Liver (tissue), 3 donors: ENCODE results near the gene THOC1.

Experiments
- EGR1 ChIP-seq, 2 donors: IDR thresholded peaks; 2 replicates each; pipeline ENCODE4 v1.6.1; 2016 to 2018; ENCODE audit warnings: antibody characterized with exemption in 2 of 2, low read depth in 2 of 2
- FOXA1 ChIP-seq: IDR thresholded peaks from 2 replicates; pipeline ENCODE4 v1.6.1; 2016; ENCODE audit warnings: antibody characterized with exemption
- GABPA ChIP-seq, 2 donors: IDR thresholded peaks in 1 of 2; conservative IDR thresholded peaks in 1 of 2; 2 replicates each; pipeline ENCODE4 v1.6.1; 2016; ENCODE audit warnings: antibody characterized with exemption in 2 of 2, mild to moderate bottlenecking in 1 of 2, moderate library complexity in 1 of 2
- JUND ChIP-seq, 2 donors: IDR thresholded peaks; 2 replicates each; pipeline ENCODE4 v1.6.1; 2016; ENCODE audit warnings: antibody characterized with exemption in 2 of 2
- RAD21 ChIP-seq, 2 donors: IDR thresholded peaks; 2 replicates each; pipeline ENCODE4 v1.6.1; 2016; ENCODE audit warnings: antibody characterized with exemption in 2 of 2, mild to moderate bottlenecking in 2 of 2
- SP1 ChIP-seq: IDR thresholded peaks from 2 replicates; pipeline ENCODE4 v1.6.1; 2018; ENCODE audit warnings: antibody characterized with exemption, mild to moderate bottlenecking
- TAF1 ChIP-seq: conservative IDR thresholded peaks from 2 replicates; pipeline ENCODE4 v1.6.1; 2016; ENCODE audit warnings: antibody characterized with exemption, mild to moderate bottlenecking
- YY1 ChIP-seq: IDR thresholded peaks from 2 replicates; pipeline ENCODE4 v1.6.1; 2016; ENCODE audit warnings: antibody characterized with exemption, mild to moderate bottlenecking
- TF ChIP-seq, protein P1 (sequence below): fragments of 150-350 bp; IDR thresholded peaks from 2 replicates; pipeline ENCODE4 v1.5.1; 2017; ENCODE audit warnings: improper control_type of control experiment, low read depth, low read length; ENCODE audit not compliant: missing input control
- TF ChIP-seq, protein P2 (sequence below): IDR thresholded peaks from 2 replicates; pipeline ENCODE4 v1.6.1; 2016; ENCODE audit warnings: antibody characterized with exemption
- TF ChIP-seq, protein P3 (sequence below): IDR thresholded peaks from 2 replicates; pipeline ENCODE4 v1.6.1; 2016; ENCODE audit warnings: antibody characterized with exemption
- donor health status: healthy.
- donor health status: healthy.

DNA sequence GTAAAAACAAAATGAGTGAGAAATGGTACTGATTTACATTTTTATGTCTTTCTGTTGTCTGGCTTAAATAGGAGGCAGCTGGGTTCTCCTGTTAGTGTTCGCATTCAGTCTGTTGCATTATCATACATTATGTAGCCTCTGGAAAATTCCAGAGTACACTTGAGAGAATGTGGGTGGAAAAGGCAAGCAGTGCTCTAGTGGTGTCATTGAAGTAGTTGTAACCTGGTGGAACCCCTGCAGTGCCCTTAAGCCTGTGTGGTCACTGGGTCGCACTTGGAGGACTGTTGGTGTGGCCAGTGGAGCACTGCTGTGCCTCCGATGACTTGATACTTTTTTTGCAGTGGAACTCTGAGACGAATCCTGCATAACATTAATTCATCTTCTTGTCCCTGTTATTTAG, 57.1 kb downstream of the THOC1 start:
- TF ChIP-seq, protein P1, sequence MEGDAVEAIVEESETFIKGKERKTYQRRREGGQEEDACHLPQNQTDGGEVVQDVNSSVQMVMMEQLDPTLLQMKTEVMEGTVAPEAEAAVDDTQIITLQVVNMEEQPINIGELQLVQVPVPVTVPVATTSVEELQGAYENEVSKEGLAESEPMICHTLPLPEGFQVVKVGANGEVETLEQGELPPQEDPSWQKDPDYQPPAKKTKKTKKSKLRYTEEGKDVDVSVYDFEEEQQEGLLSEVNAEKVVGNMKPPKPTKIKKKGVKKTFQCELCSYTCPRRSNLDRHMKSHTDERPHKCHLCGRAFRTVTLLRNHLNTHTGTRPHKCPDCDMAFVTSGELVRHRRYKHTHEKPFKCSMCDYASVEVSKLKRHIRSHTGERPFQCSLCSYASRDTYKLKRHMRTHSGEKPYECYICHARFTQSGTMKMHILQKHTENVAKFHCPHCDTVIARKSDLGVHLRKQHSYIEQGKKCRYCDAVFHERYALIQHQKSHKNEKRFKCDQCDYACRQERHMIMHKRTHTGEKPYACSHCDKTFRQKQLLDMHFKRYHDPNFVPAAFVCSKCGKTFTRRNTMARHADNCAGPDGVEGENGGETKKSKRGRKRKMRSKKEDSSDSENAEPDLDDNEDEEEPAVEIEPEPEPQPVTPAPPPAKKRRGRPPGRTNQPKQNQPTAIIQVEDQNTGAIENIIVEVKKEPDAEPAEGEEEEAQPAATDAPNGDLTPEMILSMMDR = no peak
- TF ChIP-seq TAF1 (no peak), EGR1 (IDR thresholded peaks at IDR 0.05; ENCODE audit: low read depth in 2 of 2) (no peak), FOXA1 (no peak), SP1 (no peak), JUND (IDR thresholded peaks at IDR 0.05) (no peak), RAD21 (IDR thresholded peaks at IDR 0.05) (no peak), YY1 (no peak), GABPA (IDR thresholded peaks at IDR 0.05 in 1 of 2, conservative IDR thresholded peaks at IDR 0.05 in 1 of 2) (no peak)
- TF ChIP-seq, protein P2, sequence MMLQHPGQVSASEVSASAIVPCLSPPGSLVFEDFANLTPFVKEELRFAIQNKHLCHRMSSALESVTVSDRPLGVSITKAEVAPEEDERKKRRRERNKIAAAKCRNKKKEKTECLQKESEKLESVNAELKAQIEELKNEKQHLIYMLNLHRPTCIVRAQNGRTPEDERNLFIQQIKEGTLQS = no peak
- TF ChIP-seq, protein P3, sequence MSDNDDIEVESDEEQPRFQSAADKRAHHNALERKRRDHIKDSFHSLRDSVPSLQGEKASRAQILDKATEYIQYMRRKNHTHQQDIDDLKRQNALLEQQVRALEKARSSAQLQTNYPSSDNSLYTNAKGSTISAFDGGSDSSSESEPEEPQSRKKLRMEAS = no peak
